ENCODE measurements around the gene CELSR1. TPM values are rescaled to one million over a fixed set of nuclear protein-coding genes. Genes with fewer than 3 reads are reported as not detected.

CELSR1 gene
- total and polyA plus RNA-seq, 9 donors = 0.63 to 25.2 (median 2.9) TPM

DNA sequence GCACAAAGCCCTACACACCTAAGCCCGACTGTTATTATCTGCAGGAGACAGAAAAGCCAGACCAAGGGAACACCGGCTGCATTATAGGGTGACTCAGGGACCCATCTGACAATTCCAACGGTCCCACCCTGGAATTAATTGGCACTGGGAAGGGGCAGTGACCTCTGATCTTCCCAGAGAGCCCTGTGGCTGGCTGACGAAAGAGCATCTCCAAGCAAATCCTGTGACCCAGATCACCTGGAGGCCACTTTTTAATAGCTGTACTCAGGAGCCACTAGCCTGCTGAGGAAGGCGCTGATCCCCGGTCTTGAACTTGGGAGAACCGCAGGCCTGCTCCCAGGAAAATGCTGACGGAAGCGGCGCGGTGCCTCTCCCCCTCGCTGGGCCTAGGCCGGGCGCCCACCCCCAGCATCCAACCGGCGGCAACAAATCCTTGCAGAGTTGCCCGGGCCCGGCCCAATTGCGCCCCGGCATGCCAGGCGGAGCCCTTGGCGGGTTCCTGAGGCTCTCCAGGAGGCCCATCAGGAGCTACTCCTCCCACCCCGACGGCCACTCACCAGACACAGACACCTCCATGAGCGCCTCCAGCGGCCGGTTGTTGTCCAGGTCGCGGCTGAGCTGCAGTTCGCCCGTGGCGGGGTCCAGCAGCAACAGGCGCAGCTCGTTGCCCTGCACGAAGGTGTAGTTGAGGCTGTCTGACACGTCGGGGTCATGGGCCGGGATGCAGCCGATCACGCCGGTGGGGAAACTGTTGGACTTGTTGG is 4.2 kb downstream of the CELSR1 start:
- Histone ChIP-seq H3K27ac (no peak overlapping the region), H3K4me1 (ENCODE audit: insufficient read depth) (no peaks in the 10 kb centered on the region), H3K9me3 (no peaks in the 10 kb centered on the region), H3K27me3 (no peaks in the 10 kb centered on the region), H3K4me3 (no peak overlapping the region), H3K36me3 (no peaks in the 10 kb centered on the region)
- TF ChIP-seq EP300 (IDR thresholded peaks at IDR 0.05) (no peak), POLR2A (IDR thresholded peaks at IDR 0.05) (no peak)
- TF ChIP-seq, protein P1, sequence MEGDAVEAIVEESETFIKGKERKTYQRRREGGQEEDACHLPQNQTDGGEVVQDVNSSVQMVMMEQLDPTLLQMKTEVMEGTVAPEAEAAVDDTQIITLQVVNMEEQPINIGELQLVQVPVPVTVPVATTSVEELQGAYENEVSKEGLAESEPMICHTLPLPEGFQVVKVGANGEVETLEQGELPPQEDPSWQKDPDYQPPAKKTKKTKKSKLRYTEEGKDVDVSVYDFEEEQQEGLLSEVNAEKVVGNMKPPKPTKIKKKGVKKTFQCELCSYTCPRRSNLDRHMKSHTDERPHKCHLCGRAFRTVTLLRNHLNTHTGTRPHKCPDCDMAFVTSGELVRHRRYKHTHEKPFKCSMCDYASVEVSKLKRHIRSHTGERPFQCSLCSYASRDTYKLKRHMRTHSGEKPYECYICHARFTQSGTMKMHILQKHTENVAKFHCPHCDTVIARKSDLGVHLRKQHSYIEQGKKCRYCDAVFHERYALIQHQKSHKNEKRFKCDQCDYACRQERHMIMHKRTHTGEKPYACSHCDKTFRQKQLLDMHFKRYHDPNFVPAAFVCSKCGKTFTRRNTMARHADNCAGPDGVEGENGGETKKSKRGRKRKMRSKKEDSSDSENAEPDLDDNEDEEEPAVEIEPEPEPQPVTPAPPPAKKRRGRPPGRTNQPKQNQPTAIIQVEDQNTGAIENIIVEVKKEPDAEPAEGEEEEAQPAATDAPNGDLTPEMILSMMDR (IDR thresholded peaks at IDR 0.05) = no peak
- DNase-seq = no peak
- 89 to 95% (median 92%) methylated on average over 39 to 41 of the region's 41 CpGs for WGBS, 3 donors
- intact Hi-C loops (cut with DNase I) = loop anchor here in 2 of 4 donors (10.0 kb wide), 2 partner anchors 168 to 538 kb away; no protein-coding TSS in a partner anchor

DNA sequence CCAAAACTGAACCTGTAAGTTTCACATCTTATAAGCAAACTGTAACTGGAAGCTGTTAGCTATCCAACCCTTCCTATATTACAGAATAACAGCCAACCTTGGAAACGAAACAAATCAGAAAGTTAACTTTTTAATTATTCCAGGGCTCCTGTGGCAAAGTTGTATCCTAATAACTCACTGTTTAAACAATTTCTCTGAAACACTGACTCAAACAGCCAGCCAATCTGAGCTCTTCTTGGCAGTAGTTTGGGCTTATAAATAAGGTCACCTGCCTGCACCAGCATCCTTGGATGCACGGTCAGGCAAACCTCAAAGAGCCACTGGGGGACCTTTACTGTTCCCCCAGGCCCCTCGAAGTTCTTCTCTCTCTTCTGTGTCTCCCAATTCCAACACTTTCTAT is 5.0 kb downstream of the CELSR1 start:
- TF ChIP-seq EP300 (IDR thresholded peaks at IDR 0.05) (no peak), POLR2A (IDR thresholded peaks at IDR 0.05) (no peak)
- TF ChIP-seq, protein P1 (IDR thresholded peaks at IDR 0.05) = no peak
- H3K27me3 ChIP-seq = no peaks in the 10 kb centered on the region
- H3K9me3 ChIP-seq = no peaks in the 10 kb centered on the region
- H3K27ac ChIP-seq = no peak overlapping the region
- 58 to 63% (median 58%) methylated on average over 3 of the region's 3 CpGs for whole genome bisulfite sequencing, 3 donors
- no peaks in the 10 kb centered on the region for H3K4me1 ChIP-seq (ENCODE audit: insufficient read depth)
- intact Hi-C loops (cut with DNase I) = loop anchor here in 2 of 4 donors (10.0 kb wide), 2 partner anchors 168 to 538 kb away; no protein-coding TSS in a partner anchor
- DNase-seq = no peak
- no peak overlapping the region for H3K4me3 ChIP-seq
- H3K36me3 ChIP-seq = no peaks in the 10 kb centered on the region

DNA sequence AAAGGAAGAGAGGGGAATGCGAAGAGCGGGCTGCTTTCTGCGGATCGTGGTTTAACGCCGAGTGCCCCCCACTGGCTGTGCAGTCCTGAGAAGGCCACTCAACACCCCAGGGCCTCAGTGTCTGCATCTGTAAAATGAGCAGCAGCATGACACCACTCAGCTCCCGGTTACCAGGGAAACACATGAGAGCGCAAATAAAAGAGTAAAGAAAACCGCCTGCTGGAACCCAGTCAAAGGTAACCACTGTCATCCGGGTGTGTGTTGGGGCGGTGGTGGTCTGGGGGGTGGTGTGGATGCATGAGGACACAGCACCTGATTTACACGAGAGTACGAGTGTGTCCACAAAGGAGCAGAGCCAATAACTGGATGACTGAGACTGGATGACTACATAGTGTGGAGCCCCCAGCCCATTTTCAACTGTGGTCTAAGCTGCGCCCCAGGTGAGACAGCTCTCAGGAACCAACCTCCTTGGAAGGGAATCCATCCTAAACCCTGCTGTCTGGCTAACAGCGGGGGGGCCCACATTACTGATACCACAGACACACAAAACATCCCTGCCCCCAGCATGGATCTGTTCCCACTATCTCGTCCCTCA is 5.7 kb downstream of the CELSR1 start:
- Histone ChIP-seq H3K27ac (no peak overlapping the region), H3K27me3 (no peaks in the 10 kb centered on the region), H3K9me3 (no peaks in the 10 kb centered on the region), H3K4me1 (ENCODE audit: insufficient read depth) (no peaks in the 10 kb centered on the region), H3K4me3 (no peak overlapping the region), H3K36me3 (no peaks in the 10 kb centered on the region)
- 89 to 94% (median 92%) methylated on average over 16 of the region's 16 CpGs for WGBS, 3 donors
- intact Hi-C loops (cut with DNase I) = loop anchor here in 2 of 4 donors (10.0 kb wide), 2 partner anchors 167 to 537 kb away; no protein-coding TSS in a partner anchor
- TF ChIP-seq, protein P1 (IDR thresholded peaks at IDR 0.05) = no peak
- TF ChIP-seq EP300 (IDR thresholded peaks at IDR 0.05) = no peak
- TF ChIP-seq POLR2A (IDR thresholded peaks at IDR 0.05) = no peak
- no peak for DNase-seq

DNA sequence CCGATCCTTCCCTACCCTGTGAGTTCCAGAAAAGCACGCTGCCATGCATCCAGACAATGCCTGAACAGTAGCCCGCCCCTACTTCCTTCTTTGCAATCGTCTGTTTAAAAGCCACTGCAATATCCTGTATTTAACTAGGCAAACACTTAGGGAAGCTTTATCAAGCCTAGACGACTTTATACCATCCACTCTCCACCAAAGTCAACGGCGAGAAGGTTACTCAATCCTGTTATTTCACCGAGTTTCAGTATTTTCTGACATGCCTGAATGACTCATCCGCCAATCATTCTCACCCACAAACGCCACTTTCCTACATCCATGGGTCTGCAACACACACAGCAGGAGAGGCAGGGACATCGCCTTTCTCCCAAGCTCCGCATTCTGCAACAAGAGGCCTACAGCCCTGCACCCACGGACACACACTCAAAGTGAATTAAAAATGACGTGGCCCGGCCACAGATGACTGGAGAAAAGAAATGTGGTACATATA is 9.3 kb downstream of the CELSR1 start:
- no peak overlapping the region for H3K27ac ChIP-seq
- WGBS, 3 donors = 86 to 90% (median 87%) methylated on average over 15 of the region's 15 CpGs
- H3K27me3 ChIP-seq = no peaks in the 10 kb centered on the region
- no peaks in the 10 kb centered on the region for H3K9me3 ChIP-seq
- H3K36me3 ChIP-seq = no peaks in the 10 kb centered on the region
- H3K4me3 ChIP-seq = no peak overlapping the region
- DNase-seq = no peak
- intact Hi-C loops (cut with DNase I) = no loop called here
- no peaks in the 10 kb centered on the region for H3K4me1 ChIP-seq (ENCODE audit: insufficient read depth)
- TF ChIP-seq, protein P1 (IDR thresholded peaks at IDR 0.05) = no peak
- no peak for TF ChIP-seq POLR2A (IDR thresholded peaks at IDR 0.05)
- no peak for TF ChIP-seq EP300 (IDR thresholded peaks at IDR 0.05)

All from ovary (tissue), 9 donors.